WTC11 (cell line): ENCODE data around the gene DNAH8.

ENCODE experiments used
- ATF1 ChIP-seq: sonication (generic); formaldehyde crosslinking; IDR thresholded peaks from 2 replicates; pipeline ENCODE4 v1.8.1; 2023; ENCODE audit warnings: mild to moderate bottlenecking, moderate library complexity, missing genetic modification reagents
- E2F1 ChIP-seq: sonication (generic); formaldehyde crosslinking; IDR thresholded peaks from 2 replicates; pipeline ENCODE4 v1.8.0; 2022; ENCODE audit warnings: mild to moderate bottlenecking, missing genetic modification reagents
- JUN ChIP-seq: sonication (generic); formaldehyde crosslinking; IDR thresholded peaks from 2 replicates; pipeline ENCODE4 v1.8.0; 2023; ENCODE audit warnings: mild to moderate bottlenecking, missing genetic modification reagents
- MYBL2 ChIP-seq: sonication (generic); formaldehyde crosslinking; IDR thresholded peaks from 2 replicates; pipeline ENCODE4 v1.8.1; 2023; ENCODE audit warnings: mild to moderate bottlenecking, moderate library complexity, missing genetic modification reagents
- TEAD4 ChIP-seq: sonication (generic); formaldehyde crosslinking; IDR thresholded peaks from 2 replicates; pipeline ENCODE4 v1.8.0; 2022; ENCODE audit warnings: mild to moderate bottlenecking, missing genetic modification reagents
- TF ChIP-seq, protein P1 (sequence below): fragments of 200-600 bp; IDR thresholded peaks from 2 replicates; pipeline ENCODE4 v1.8.0; 2022; ENCODE audit warnings: antibody characterized with exemption

GRCh38 chr6:38755874-38756273, 40.8 kb downstream of the DNAH8 start:
- TF ChIP-seq ATF1 (CRISPR knock-in tag), result no peak
- no peak for TF ChIP-seq JUN (CRISPR knock-in tag)
- TF ChIP-seq, protein P1, sequence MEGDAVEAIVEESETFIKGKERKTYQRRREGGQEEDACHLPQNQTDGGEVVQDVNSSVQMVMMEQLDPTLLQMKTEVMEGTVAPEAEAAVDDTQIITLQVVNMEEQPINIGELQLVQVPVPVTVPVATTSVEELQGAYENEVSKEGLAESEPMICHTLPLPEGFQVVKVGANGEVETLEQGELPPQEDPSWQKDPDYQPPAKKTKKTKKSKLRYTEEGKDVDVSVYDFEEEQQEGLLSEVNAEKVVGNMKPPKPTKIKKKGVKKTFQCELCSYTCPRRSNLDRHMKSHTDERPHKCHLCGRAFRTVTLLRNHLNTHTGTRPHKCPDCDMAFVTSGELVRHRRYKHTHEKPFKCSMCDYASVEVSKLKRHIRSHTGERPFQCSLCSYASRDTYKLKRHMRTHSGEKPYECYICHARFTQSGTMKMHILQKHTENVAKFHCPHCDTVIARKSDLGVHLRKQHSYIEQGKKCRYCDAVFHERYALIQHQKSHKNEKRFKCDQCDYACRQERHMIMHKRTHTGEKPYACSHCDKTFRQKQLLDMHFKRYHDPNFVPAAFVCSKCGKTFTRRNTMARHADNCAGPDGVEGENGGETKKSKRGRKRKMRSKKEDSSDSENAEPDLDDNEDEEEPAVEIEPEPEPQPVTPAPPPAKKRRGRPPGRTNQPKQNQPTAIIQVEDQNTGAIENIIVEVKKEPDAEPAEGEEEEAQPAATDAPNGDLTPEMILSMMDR, result no peak
- no peak for TF ChIP-seq E2F1
- TF ChIP-seq MYBL2, result no peak
- no peak for TF ChIP-seq TEAD4 (CRISPR knock-in tag)
